ENCODE measurements around the gene PSMD9. TPM values are rescaled to one million over a fixed set of nuclear protein-coding genes. Genes with fewer than 3 reads are reported as not detected.

The PSMD9 gene
- total and polyA plus RNA-seq, 10 of the 15 experiments (the other 5 are each of a cell fraction or from before 2014, with no cell fraction given), result 14.6 to 152 (median 58.1) TPM

GRCh38 chr12:121888478-121889273 lies at the start of gene PSMD9 (continued):
- TF ChIP-seq, protein P1, sequence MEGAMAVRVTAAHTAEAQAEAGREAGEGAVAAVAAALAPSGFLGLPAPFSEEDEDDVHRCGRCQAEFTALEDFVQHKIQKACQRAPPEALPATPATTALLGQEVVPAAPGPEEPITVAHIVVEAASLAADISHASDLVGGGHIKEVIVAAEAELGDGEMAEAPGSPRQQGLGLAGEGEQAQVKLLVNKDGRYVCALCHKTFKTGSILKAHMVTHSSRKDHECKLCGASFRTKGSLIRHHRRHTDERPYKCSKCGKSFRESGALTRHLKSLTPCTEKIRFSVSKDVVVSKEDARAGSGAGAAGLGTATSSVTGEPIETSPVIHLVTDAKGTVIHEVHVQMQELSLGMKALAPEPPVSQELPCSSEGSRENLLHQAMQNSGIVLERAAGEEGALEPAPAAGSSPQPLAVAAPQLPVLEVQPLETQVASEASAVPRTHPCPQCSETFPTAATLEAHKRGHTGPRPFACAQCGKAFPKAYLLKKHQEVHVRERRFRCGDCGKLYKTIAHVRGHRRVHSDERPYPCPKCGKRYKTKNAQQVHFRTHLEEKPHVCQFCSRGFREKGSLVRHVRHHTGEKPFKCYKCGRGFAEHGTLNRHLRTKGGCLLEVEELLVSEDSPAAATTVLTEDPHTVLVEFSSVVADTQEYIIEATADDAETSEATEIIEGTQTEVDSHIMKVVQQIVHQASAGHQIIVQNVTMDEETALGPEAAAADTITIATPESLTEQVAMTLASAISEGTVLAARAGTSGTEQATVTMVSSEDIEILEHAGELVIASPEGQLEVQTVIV (IDR thresholded peaks at IDR 0.05; ENCODE audit: borderline replicate concordance, partially characterized antibody), result no peak
- TF ChIP-seq ZNF274 (IDR thresholded peaks at IDR 0.05; ENCODE audit: insufficient read depth, insufficient read length), result no peak
- TF ChIP-seq NR2C2 (IDR thresholded peaks at IDR 0.05; ENCODE audit: borderline replicate concordance, control insufficient read depth, insufficient read length, low read depth), result peak; percentile 70
- TF ChIP-seq HDAC6 (IDR thresholded peaks at IDR 0.05; ENCODE audit: unreplicated experiment), result no peak
- no peak for TF ChIP-seq PAX8 (IDR thresholded peaks at IDR 0.05)
- TF ChIP-seq YBX1 (IDR thresholded peaks at IDR 0.05), result no peak
- peak; percentile 89; the same call in 1 of the 2 replicates for TF ChIP-seq WRNIP1 (IDR thresholded peaks at IDR 0.05; ENCODE audit: borderline replicate concordance, low read depth, low read length)
- no peak for TF ChIP-seq BMI1 (IDR thresholded peaks at IDR 0.05; ENCODE audit: borderline replicate concordance)
- no peak for TF ChIP-seq NFYA (IDR thresholded peaks at IDR 0.05; ENCODE audit: borderline replicate concordance, low read depth, low read length)
- TF ChIP-seq, protein P2, sequence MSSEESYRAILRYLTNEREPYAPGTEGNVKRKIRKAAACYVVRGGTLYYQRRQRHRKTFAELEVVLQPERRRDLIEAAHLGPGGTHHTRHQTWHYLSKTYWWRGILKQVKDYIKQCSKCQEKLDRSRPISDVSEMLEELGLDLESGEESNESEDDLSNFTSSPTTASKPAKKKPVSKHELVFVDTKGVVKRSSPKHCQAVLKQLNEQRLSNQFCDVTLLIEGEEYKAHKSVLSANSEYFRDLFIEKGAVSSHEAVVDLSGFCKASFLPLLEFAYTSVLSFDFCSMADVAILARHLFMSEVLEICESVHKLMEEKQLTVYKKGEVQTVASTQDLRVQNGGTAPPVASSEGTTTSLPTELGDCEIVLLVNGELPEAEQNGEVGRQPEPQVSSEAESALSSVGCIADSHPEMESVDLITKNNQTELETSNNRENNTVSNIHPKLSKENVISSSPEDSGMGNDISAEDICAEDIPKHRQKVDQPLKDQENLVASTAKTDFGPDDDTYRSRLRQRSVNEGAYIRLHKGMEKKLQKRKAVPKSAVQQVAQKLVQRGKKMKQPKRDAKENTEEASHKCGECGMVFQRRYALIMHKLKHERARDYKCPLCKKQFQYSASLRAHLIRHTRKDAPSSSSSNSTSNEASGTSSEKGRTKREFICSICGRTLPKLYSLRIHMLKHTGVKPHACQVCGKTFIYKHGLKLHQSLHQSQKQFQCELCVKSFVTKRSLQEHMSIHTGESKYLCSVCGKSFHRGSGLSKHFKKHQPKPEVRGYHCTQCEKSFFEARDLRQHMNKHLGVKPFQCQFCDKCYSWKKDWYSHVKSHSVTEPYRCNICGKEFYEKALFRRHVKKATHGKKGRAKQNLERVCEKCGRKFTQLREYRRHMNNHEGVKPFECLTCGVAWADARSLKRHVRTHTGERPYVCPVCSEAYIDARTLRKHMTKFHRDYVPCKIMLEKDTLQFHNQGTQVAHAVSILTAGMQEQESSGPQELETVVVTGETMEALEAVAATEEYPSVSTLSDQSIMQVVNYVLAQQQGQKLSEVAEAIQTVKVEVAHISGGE (CRISPR knock-in tag; IDR thresholded peaks at IDR 0.05), result 0 out of 2 replicates have a peak, but pooled peaks have one; percentile 8
- no peak for TF ChIP-seq IRF3 (IDR thresholded peaks at IDR 0.05)
- TF ChIP-seq CREM (IDR thresholded peaks at IDR 0.05; ENCODE audit: low read depth), result peak; percentile 75; the same call in 1 of the 2 replicates
- no peak; the same call in 1 of the 2 replicates for TF ChIP-seq MTA3 (IDR thresholded peaks at IDR 0.05; ENCODE audit: borderline replicate concordance, low read length)
- TF ChIP-seq ASH2L (IDR thresholded peaks at IDR 0.05; ENCODE audit: borderline replicate concordance, low read depth), result no peak
- TF ChIP-seq ZBTB4 (CRISPR knock-in tag; IDR thresholded peaks at IDR 0.05), result no peak
- TF ChIP-seq EZH2 (IDR thresholded peaks at IDR 0.05; ENCODE audit: borderline replicate concordance, control insufficient read depth, low read depth, low read length), result no peak
- TF ChIP-seq HSF1 (IDR thresholded peaks at IDR 0.05; ENCODE audit: low read depth, low read length), result no peak

Measured in GM12878 (cell line).